ENCODE measurements around the gene NXPH1.

The NXPH1 gene

GRCh38 chr7:8528311-8528710 lies 94.9 kb downstream of the NXPH1 start:
- TF ChIP-seq CTCF (IDR thresholded peaks at IDR 0.05; ENCODE audit: low read depth, low read length), result no peak

GRCh38 chr7:8531991-8532515 lies 98.6 kb downstream of the NXPH1 start:
- no peak for TF ChIP-seq CTCF (IDR thresholded peaks at IDR 0.05; ENCODE audit: low read depth, low read length)
- DNase-seq (ENCODE audit: extremely low read depth, low read depth), result no peak

More at GRCh38 chr7:8528311-8528710, 94.9 kb downstream of the NXPH1 start:
- DNase-seq (ENCODE audit: extremely low read depth, low read depth), result no peak

- no peak for DNase-seq (ENCODE audit: extremely low read depth, low read depth)
- no peak for TF ChIP-seq CTCF (IDR thresholded peaks at IDR 0.05; ENCODE audit: low read depth, low read length)
Measured at GRCh38 chr7:8536431-8536830, 103.0 kb downstream of the NXPH1 start.

GRCh38 chr7:8549046-8549445 lies 115.6 kb downstream of the NXPH1 start:
- TF ChIP-seq CTCF (IDR thresholded peaks at IDR 0.05; ENCODE audit: low read depth, low read length), result no peak
- DNase-seq (ENCODE audit: extremely low read depth, low read depth), result no peak

- no peak for TF ChIP-seq CTCF (IDR thresholded peaks at IDR 0.05; ENCODE audit: low read depth, low read length)
- no peak for DNase-seq (ENCODE audit: extremely low read depth, low read depth)
Measured at GRCh38 chr7:8560501-8560900, 127.1 kb downstream of the NXPH1 start.

GRCh38 chr7:8561449-8561848 lies 128.0 kb downstream of the NXPH1 start:
- no peak for TF ChIP-seq CTCF (IDR thresholded peaks at IDR 0.05; ENCODE audit: low read depth, low read length)
- no peak for DNase-seq (ENCODE audit: extremely low read depth, low read depth)

GRCh38 chr7:8564281-8564680 lies 130.9 kb downstream of the NXPH1 start:
- no peak for DNase-seq (ENCODE audit: extremely low read depth, low read depth)
- TF ChIP-seq CTCF (IDR thresholded peaks at IDR 0.05; ENCODE audit: low read depth, low read length), result no peak

All from AG09319 (cell line).